ENCODE measurements around the gene ZNF580. TPM values are rescaled to one million over a fixed set of nuclear protein-coding genes. Genes with fewer than 3 reads are reported as not detected.

The ZNF580 gene
- total and polyA plus RNA-seq, 12 donors: 8.0 to 101 (median 46.0) TPM

- peaks cover 0 to 38% of the 10 kb centered on the region in 2 donors for H3K36me3 ChIP-seq (replicated peaks in 1 of 2)
- H3K9me3 ChIP-seq (replicated peaks in 1 of 3): no peaks in the 10 kb centered on the region
- no peaks in the 10 kb centered on the region for H3K27me3 ChIP-seq
- no peak for TF ChIP-seq POLR2A (IDR thresholded peaks at IDR 0.05)
- TF ChIP-seq CTCF (IDR thresholded peaks at IDR 0.05): peak in 2 of 6 experiments; percentile 14 to 18
- intact Hi-C loops (cut with DNase I): no loop called here
- H3K4me3 ChIP-seq: no peak overlapping the region
- no peak for DNase-seq
- peak overlapping the region in 2 of 5 donors; percentile 10 to 66 for H3K27ac ChIP-seq
- H3K4me1 ChIP-seq (replicated peaks in 1 of 2): peaks cover 0 to 23% of the 10 kb centered on the region in 2 donors
- WGBS, 4 donors: 55 to 68% (median 61%) methylated on average over 3 of the region's 3 CpGs
Measured at GRCh38 chr19:55619286-55619685, 21.5 kb upstream of the ZNF580 start.

- Histone ChIP-seq H3K27ac (peak overlapping the region in 1 of 5 donors; percentile 14), H3K36me3 (replicated peaks in 1 of 2) (peaks cover 0 to 32% of the 10 kb centered on the region in 2 donors), H3K27me3 (no peaks in the 10 kb centered on the region), H3K9me3 (replicated peaks in 1 of 3) (no peaks in the 10 kb centered on the region), H3K4me1 (replicated peaks in 1 of 2) (peaks cover 0 to 28% of the 10 kb centered on the region in 2 donors), H3K4me3 (no peak overlapping the region)
- no peak for TF ChIP-seq POLR2A (IDR thresholded peaks at IDR 0.05)
- no peak for TF ChIP-seq CTCF (IDR thresholded peaks at IDR 0.05)
- peak in 1 of 7 donors; percentile 53 for DNase-seq
- intact Hi-C loops (cut with DNase I): no loop called here
- WGBS, 4 donors: 88 to 89% (median 89%) methylated on average over 12 of the region's 12 CpGs
Measured at GRCh38 chr19:55620410-55621204, 20.2 kb upstream of the ZNF580 start.

- intact Hi-C loops (cut with DNase I): no loop called here
- TF ChIP-seq POLR2A (IDR thresholded peaks at IDR 0.05) (no peak), CTCF (IDR thresholded peaks at IDR 0.05) (no peak)
- peak in 3 of 7 donors; percentile 7 to 54 (median 21) for DNase-seq
- Histone ChIP-seq H3K36me3 (replicated peaks in 1 of 2) (peaks cover 0 to 26% of the 10 kb centered on the region in 2 donors), H3K27me3 (no peaks in the 10 kb centered on the region), H3K4me1 (replicated peaks in 1 of 2) (peaks cover 0 to 28% of the 10 kb centered on the region in 2 donors), H3K4me3 (no peak overlapping the region), H3K27ac (no peak overlapping the region), H3K9me3 (replicated peaks in 1 of 3) (no peaks in the 10 kb centered on the region)
- 73 to 90% (median 79%) methylated on average over 6 to 9 of the region's 9 CpGs for WGBS, 4 donors
Measured at GRCh38 chr19:55621205-55621672, 19.6 kb upstream of the ZNF580 start.

- no peak overlapping the region for H3K27ac ChIP-seq
- H3K4me1 ChIP-seq (replicated peaks in 1 of 2): peaks cover 0 to 28% of the 10 kb centered on the region in 2 donors
- WGBS, 4 donors: 94 to 97% (median 95%) methylated on average over 24 to 55 of the region's 55 CpGs
- TF ChIP-seq POLR2A (IDR thresholded peaks at IDR 0.05) (no peak), CTCF (IDR thresholded peaks at IDR 0.05) (no peak)
- DNase-seq: peak in 4 of 7 donors; percentile 19 to 48 (median 38)
- no peaks in the 10 kb centered on the region for H3K9me3 ChIP-seq (replicated peaks in 1 of 3)
- intact Hi-C loops (cut with DNase I): no loop called here
- H3K36me3 ChIP-seq (replicated peaks in 1 of 2): peaks cover 0 to 21% of the 10 kb centered on the region in 2 donors
- no peak overlapping the region for H3K4me3 ChIP-seq
- no peaks in the 10 kb centered on the region for H3K27me3 ChIP-seq
Measured at GRCh38 chr19:55621673-55622231, 19.1 kb upstream of the ZNF580 start.
